NCI-H2227 (cell line): ENCODE data around the gene STX18.
"Not testable (repeated sequence)": the region's sequence is repeated elsewhere in the genome, so short reads cannot be mapped to it uniquely, and the experiment has no call there.

Source experiments
- DNase-seq: peaks from one replicate; lab custom pipeline; 2025; ENCODE audit not compliant: unreplicated experiment; lab: John Stamatoyannopoulos, UW

STX18 gene

DNA sequence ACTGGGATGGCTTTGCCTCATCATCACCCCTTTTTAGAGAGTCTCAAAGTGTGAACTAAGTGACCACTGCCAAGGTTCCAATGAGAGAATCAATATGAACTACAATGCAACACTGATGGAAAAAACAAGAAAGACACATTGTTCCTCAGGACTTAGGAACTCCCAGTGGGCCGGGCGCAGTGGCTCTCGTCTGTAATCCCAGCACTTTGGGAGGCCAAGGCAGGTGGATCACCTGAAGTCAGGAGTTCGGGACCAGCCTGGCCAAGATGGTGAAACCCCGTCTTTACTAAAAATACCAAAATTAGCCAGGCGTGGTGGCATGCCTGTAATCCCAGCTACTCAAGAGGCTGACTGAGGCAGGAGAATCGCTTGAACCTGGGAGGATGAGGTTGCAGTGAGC lies 119.7 kb downstream of the STX18 start:
- not testable (repeated sequence) for DNase-seq

DNA sequence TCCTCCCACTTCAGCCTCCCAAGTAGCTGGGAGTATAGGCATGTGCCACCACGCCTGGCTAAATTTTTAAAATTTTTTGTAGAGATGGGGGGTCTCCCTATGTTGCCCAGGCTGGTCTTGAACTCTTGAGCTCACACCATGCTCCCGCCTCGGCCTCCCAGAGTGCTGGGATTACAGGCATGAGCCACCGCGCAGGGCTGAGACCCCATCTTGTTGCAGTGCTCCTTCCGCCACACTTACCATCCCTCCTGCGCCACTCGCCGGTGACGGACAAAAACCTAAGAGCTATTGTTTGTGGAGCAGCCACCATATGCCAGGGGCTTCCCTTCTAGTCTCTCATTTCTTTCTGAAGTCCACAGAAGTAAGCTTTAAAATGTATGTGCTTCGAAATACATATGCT lies 120.5 kb downstream of the STX18 start:
- no peak for DNase-seq

DNA sequence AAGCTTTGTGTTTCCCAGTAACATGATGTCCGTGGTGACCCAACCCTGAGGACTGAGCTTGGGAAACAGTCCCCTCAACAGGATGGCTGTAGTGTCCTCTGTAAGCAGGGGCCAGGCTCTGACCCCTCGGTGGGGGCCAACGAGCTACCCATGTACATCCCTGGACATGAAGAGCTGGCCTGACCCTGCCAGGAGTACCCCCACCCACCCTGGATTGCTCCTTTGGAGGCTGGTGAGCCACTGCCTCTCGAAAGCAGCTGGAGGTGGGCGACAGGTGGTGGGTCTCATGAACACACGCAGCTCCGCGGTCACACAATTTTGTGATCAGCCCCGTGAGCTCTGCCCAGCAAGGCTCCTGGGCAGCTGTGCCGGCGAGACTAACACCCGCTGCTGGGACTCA lies 121.4 kb downstream of the STX18 start:
- no peak for DNase-seq

DNA sequence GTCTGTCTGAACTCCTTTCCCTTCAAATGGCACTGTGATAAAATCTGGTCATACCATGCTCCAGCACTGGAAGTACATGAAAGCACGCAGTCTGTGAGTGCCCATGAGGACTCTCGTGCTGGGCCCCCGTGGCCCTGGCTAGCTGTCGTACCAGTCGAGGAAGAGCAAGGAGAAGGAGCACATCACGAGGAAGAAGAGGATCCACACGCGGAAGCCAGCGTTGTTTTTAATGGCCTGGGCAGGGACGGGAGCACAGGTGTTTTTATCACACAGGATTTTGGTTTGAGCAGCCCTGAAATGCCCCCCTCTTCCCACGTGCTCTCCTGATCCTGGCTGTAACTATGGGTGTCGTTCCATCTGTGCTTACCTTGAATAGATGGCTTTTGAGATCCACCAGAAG lies 122.0 kb downstream of the STX18 start:
- DNase-seq = no peak

DNA sequence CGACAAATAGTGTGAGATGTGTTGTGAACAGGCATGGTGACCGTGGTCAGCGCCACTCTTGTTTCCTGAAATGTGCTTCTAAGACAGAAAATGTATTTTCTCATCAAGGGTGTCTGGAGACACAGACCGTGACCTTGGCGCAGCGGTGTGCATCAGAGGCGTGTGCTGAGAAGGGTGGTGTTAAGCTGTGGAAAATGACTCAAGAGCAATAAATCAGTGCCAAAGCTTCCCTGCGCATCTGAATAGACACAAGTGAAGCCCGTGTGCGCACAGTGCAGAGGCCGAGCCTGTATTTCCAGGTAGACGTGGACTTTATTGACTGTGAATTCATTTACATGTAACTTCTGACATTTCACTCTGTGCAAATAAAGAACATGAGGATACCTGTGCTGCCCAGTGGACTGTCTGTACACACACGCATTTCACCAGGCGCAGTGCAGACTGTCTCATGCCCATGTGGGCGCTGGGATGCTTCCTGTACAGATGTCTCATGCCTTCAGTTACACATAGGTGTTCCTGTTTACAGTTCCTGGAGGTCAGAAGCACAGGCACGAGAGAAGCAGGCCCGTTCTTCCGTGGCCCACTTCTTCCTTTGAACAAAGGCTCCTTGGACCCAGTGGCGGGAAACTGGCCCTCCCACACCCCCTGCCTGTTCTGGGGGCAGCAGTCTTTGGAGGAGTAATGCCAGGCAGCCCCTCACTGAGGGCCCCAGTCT lies 123.0 kb downstream of the STX18 start:
- DNase-seq = peak; percentile 55

DNA sequence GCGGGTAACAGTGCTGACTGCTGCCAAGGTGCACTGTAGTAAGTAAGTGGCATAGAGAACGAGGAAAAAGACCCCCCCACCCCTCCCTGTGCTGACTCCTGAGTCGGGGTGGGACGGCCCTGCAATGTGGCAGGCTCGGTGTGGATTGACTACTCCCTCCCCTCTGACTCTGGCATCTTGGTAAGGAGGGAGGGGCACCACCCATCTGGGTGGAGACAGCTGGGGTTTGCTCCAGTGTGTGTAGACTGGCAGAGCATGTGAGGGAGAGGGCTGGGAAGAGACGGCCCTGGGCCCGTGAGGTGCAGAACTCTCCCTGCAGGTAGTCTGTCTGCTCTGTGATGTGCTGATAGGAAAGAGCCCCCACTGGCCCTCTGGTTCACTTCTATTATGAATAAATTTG lies 124.0 kb downstream of the STX18 start:
- peak; percentile 37 for DNase-seq

DNA sequence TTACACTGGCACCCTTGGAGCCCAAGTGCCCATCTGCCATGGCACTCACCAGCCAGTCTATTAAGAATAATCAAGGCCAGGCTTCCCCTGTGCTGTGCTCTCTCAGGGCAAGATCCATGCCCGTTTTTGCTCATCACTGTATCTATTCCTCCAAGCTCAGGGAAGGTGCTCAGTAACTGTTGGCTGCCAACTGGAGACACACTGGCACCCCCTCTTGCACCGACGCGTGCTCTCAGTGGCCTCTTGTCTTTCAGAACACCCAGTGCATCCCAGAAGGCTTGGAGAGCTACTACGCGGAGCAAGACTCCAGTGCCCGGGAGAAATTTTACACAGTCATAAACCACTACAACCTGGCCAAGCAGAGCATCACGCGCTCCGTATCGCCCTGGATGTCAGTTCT lies 124.9 kb downstream of the STX18 start:
- DNase-seq = no peak

DNA sequence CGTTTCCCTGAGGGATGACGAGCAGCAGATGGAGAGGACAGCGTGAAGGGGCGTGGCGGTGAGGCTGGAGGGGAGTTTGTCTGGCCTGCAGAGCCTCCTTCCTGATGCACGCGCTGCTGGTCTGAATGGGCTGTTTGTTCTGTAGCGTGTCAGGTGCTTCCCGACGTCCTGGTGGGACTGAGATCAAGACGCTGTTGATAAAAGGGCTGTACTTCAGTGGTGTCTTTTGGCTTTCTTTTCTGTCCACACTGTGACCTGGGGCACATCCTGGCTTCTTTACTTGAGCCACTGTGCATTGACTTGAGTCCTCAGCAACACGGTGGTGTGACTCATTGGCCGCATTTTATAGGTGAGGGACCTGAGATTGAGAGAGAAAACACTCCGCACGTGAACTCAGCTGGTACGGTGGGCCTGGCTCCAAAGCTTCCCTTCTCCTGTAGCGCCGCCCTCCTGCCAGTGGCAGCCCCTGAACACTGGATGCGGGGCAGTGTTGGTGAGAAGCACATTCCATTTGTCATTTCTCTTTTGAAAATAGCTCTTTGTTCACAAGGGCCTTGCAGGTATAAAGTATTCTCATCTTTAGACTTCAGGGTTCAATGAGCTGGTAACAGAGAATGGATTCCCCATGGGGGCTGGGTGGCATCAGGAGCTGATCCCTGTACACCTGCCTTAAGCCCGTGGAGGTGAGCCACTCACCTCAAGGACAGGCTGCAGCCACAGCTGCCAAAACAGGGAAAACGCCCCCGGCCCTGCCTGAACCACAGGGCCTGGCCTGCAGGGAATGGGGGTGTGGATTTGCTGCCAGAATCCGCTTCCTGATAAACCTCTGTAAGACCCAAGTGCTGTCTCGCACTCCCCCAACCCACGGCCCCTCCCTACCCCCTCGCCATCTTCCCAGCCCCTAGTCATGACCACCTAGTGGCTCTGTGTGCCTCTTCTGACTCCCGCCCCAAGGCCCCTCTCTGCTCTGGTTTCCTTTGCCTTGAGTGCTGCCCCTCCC lies 125.7 kb downstream of the STX18 start:
- no peak for DNase-seq

DNA sequence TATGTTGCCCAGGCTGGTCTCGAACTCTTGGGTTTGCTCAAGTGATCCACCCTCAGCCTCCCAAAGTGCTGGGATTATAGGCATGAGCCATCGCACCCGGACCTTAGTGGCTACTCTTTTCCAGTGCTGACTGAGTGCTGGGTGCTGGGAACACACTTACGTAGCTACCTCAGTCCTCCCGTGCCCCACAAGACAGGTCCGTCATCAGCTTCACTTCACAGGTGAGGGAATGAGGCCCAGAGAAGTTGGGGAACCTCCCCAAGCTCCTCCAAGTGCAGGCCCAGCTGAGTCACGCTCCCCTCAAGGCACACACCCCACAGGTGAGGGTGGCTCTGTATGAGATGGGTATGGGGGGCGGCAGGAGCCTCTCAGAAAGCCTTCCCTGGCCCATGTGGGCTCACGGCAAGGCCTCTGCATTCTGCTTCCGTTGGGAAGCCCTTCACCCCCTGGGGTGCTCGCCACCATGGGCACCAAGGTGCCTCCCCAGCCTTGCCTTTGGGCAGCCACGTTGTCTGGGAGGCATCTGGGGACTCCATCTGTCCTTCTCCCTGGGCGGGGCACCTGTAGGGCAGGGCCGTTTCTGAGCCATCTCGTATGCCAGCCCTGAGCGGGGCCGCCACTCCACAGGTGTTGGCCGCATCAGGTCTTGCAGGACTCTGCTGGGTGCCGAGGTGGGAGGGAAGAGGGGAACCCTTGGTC lies 126.6 kb downstream of the STX18 start:
- DNase-seq = no peak

DNA sequence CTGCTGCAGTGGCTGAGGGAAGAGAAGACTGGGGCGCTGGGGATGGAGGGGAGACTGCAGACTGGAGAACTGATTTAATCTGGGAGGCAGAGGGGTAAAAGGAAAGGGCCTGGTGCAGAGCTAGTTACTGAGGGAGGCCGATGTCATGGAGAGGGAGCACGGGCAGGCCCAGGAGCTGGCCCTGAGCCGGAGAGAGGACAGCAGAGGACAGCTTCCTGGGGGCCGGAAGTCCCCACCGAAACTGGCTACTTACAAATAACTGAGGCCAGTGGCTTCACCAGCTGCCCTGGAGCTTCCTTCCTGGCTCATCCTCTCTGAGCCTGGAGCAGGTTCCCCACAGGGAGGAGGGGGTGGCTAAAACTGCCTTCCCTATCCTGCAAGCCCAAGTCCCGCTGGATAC lies 128.0 kb downstream of the STX18 start:
- no peak for DNase-seq

DNA sequence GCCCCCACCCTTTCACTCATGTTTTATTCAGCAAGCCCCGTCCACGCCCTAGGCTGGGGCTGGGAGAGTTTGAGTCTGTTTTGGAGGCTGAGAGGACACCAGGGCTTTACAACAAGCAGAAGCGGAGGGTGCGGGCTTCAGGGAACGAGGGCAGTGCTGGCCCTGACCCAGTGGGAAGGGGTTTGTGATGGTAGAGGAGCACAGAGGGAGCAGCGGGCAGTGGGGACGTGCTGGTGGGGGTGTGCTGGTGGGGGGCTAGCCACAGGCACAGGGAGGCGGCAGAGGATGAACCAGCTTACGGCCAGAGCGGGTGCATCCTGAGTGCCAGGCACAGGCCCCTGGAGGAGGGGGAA lies 128.5 kb downstream of the STX18 start:
- no peak for DNase-seq

DNA sequence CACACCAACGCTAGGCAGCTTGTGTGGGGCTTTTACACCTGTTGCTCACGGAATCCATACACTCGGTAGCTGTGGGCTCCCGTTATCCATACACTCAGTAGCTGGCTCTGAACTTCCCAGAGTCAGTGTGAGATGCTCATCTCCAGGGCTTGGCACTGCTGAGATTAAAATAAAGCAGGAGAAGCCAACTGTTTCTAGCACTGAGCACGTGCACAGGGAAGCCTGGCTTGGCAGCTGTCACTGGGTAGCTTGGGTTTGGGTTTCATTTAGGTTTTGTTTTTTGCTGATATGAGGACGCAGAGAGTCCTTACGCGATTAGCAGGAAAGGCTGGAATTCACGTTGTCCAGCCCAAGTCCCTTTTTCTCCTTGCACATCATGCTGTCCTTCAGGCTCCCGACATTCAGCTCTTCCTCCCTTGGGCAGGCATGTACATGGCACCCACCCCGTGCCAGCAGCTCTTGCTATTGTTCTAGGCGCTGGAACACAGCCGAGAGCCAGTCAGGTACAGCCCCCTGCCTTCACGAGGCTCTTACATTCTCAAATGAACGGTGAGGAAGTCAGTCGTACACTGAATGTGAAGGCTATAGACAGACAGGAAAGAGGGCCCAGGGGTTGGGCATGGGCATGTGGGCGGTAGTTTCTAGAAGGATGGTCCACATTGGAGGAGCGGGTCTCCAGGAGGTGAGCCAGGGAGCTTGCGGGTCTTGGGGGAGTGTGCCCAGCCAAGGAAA lies 129.0 kb downstream of the STX18 start:
- DNase-seq = no peak

DNA sequence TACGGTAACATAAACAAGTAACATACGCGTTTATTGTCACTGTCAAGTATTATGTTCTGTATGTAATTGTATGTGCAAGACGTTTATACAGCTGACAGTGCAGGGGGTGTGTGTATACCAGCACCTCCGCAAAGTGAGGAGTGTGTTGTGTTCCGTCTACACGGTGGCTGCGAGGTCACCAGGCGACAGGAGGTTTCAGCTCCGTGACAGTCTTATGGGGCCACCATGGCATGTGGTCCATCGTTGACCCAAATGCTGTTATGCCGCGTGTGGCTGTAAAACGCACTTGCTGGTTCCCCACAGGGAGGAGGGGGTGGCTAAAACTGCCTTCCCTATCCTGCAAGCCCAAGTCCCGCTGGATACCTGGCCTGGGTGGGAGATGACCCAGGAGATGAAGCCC lies 129.9 kb downstream of the STX18 start:
- DNase-seq = no peak

DNA sequence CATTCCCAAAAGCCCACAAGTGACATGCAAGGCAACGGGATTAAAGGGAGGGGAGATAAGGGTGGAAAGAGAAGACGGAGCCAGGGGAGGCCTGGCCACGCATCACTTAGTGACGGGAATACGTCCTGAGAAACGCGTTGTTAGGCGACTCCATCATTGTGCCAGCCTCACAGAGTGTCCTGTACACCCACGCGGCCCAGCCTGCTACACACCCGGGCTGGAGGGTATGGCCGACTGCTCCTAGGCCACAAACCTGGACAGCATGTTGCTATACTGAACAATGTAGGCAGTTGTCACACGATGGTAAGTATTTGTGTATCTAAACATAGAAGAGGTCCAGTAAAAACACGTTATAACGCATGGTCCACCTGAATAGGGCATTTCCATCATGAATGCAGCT lies 131.6 kb downstream of the STX18 start:
- no peak for DNase-seq

DNA sequence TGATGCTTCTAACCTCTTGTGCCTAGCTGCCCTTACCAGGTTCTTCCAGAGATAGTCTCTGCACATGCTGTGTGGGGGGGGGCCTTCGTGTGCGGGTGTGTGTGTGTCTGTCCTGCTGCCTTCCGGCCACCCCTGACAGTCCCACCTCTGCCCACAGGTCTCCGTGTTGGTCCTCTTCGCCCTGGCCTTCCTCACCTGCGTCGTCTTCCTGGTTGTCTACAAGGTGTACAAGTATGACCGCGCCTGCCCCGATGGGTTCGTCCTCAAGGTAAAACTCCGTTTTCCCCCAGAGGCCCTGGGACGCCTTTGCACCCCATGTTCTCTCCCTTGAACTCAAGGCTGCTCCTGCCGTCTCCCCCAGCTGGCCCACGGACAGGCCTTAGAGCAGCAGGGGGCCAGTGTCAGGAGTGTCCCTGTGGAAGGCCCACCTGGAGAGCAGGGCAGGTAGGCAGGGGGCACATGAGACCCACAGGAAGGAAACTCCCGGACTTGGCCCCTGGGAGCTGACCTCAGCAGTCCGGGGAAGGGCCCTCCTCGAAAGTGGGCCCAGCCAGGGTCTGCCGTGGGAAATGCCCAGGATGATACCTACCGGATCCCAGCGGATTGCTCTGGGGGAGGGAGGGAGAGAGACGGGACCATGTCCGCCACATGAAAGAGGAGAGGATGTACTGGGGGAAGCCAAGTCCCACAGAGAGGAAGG lies 132.3 kb downstream of the STX18 start:
- no peak for DNase-seq

DNA sequence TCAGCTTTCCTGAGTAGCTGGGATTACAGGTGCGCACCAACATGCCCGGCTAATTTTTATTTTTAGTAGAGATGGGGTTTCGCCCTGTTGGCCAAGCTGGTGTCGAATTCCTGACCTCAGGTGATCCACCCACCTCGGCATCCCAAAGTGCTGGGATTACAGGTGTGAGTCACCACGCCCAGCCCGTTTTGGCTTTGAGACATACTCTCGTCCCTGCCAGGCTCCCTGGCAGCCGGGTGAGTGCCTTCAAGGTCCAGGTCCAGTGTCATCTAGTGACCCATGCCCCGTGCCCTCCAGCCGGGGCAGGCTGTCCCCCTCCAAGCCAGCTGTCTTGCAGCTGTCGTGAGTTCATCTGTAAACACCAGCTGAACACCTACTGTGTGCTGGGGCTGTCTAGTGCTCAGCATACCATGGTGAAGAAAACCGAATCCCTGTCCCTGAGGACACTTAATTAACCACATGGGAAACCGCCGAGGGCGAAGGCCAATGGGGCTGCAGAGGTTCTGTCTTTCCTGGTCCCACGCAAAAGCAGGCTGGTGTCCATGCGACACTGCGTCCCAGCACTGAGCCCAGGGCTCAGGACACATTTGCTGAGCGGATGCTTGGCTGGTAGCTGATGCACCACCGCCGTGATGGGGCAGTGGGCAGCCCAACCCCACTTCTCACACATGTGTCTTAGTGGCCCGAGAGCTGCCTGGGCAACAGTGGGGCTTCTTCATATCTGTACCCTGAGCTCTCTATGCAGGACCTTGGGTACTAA lies 133.1 kb downstream of the STX18 start:
- no peak for DNase-seq

DNA sequence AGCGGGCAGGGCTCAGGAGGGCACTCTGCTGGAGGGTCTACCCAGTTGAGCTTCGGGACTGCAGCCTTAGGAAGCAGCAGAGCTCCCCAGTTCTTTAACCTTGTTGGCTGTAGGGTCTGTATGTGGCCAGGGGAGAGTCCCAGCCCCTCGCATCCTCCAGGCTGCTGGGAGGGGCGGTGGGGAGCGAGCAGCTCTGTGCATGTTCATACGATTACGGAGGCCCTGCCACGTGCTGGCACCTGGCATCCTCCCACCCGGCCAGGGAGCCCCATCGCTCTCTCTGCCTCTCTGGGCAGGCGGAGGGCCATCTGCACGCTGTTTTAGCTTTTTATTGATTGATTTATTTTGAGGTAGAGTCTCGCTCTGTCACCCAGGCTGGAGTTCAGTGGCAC lies 133.7 kb downstream of the STX18 start:
- no peak for DNase-seq

DNA sequence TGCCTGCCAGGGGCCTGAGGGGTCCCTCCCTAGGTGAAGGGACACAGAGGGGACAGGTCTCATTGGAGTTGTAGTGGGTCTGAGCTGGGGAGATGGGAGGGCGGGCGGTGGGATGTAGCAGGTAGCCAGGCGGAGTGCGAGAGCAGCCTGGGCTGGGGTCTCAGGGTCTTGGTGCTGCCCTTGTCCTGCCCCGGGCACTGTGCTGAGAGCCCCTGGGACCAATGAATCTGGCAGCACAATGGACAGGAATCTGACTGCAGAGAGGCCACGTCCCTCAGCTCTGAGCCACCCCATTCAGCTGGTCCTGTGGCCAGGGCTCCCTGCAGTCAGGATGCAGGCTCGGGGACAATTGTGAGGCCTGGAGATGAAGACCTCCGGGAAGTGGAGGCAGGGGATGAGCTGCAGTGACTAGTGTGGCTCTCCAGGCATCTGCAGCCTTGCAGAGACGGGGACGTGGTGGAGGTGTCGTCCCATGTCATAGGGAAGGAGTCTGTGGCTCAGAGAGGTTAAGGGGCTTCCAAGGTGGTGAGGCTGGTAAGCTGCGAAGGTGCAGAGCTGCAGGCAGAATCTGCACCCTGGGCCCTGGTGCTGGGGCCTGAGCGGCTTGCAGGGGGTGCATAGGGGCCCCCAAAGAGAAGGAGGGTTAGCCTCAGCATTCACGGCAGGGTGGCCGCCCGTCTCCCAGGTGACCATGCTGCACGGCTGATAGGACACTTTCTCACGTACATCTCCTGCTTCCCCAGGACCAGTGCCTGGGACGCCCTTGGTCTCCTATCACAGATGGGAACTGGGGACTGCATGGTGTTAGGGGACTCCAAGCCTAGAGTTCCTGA lies 134.3 kb downstream of the STX18 start:
- no peak for DNase-seq
